Liver (tissue), 9 donors: ENCODE measurements around the gene CARM1. TPM values are rescaled to one million over a fixed set of nuclear protein-coding genes. Genes with fewer than 3 reads are reported as not detected.

ENCODE experiments used
- DNase-seq: peaks from one replicate; pipeline ENCODE4 v3.0.0-alpha.2; 2017; ENCODE audit warnings: low spot score
- H3K27ac ChIP-seq, 2 donors: one replicate each; pipeline ENCODE4 v1.7.0; 2013; ENCODE audit warnings: inconsistent platforms in 2 of 2, low read length in 2 of 2, control low read depth in 1 of 2, low read depth in 1 of 2, mild to moderate bottlenecking in 1 of 2
- H3K27me3 ChIP-seq, 4 donors: one replicate each; pipeline versions ENCODE4 v1.6.1 to v1.7.0; 2013; ENCODE audit warnings: low read length in 3 of 4, inconsistent platforms in 1 of 4, mild to moderate bottlenecking in 1 of 4, moderate library complexity in 1 of 4; ENCODE audit not compliant: control insufficient read depth in 4 of 4, insufficient read depth in 4 of 4
- H3K36me3 ChIP-seq, 4 donors: one replicate each; pipeline versions ENCODE4 v1.6.1 to v1.7.0; 2013; ENCODE audit warnings: low read length in 3 of 4, mild to moderate bottlenecking in 3 of 4, low read depth in 1 of 4, moderate library complexity in 1 of 4; ENCODE audit not compliant: control insufficient read depth in 4 of 4, insufficient read depth in 3 of 4
- H3K4me1 ChIP-seq, 4 donors: one replicate each; pipeline versions ENCODE4 v1.6.1 to v1.7.0; 2013; ENCODE audit warnings: low read length in 3 of 4, mild to moderate bottlenecking in 3 of 4, moderate library complexity in 1 of 4; ENCODE audit not compliant: control insufficient read depth in 4 of 4, insufficient read depth in 4 of 4
- H3K4me3 ChIP-seq, 3 donors: one replicate each; pipeline versions ENCODE4 v1.6.1 to v1.7.0; 2013; ENCODE audit warnings: low read length in 3 of 3, control low read depth in 1 of 3, low read depth in 1 of 3, mild to moderate bottlenecking in 1 of 3
- H3K9ac ChIP-seq, 2 donors: one replicate each; pipeline ENCODE4 v1.7.0; 2013; ENCODE audit warnings: low read length in 2 of 2, mild to moderate bottlenecking in 2 of 2, moderate library complexity in 2 of 2, control low read depth in 1 of 2, low read depth in 1 of 2
- H3K9me3 ChIP-seq, 4 donors: one replicate each; pipeline versions ENCODE4 v1.6.1 to v1.7.0; 2013; ENCODE audit warnings: low read length in 3 of 4; ENCODE audit not compliant: control insufficient read depth in 4 of 4
- CTCF ChIP-seq: fragments of 150-350 bp; IDR thresholded peaks from 2 replicates; pipeline ENCODE4 v1.5.1; 2017; ENCODE audit warnings: improper control_type of control experiment, low read depth, low read length; ENCODE audit not compliant: missing input control
- EGR1 ChIP-seq, 2 donors: IDR thresholded peaks; 2 replicates each; pipeline ENCODE4 v1.6.1; 2016 to 2018; ENCODE audit warnings: antibody characterized with exemption in 2 of 2, low read depth in 2 of 2
- FOXA1 ChIP-seq: IDR thresholded peaks from 2 replicates; pipeline ENCODE4 v1.6.1; 2016; ENCODE audit warnings: antibody characterized with exemption
- FOXA2 ChIP-seq: IDR thresholded peaks from 2 replicates; pipeline ENCODE4 v1.6.1; 2016; ENCODE audit warnings: antibody characterized with exemption
- HNF4G ChIP-seq: IDR thresholded peaks from 2 replicates; pipeline ENCODE4 v1.6.1; 2016; ENCODE audit warnings: antibody characterized with exemption
- JUND ChIP-seq, 2 donors: IDR thresholded peaks; 2 replicates each; pipeline ENCODE4 v1.6.1; 2016; ENCODE audit warnings: antibody characterized with exemption in 2 of 2
- NR2F2 ChIP-seq: IDR thresholded peaks from 2 replicates; pipeline ENCODE4 v1.6.1; 2016; ENCODE audit warnings: antibody characterized with exemption
- RAD21 ChIP-seq, 2 donors: IDR thresholded peaks; 2 replicates each; pipeline ENCODE4 v1.6.1; 2016; ENCODE audit warnings: antibody characterized with exemption in 2 of 2, mild to moderate bottlenecking in 2 of 2
- REST ChIP-seq: IDR thresholded peaks from 2 replicates; pipeline ENCODE4 v1.6.1; 2016; ENCODE audit warnings: antibody characterized with exemption, mild to moderate bottlenecking
- RXRA ChIP-seq, 2 donors: IDR thresholded peaks; 2 replicates each; pipeline ENCODE4 v1.6.1; 2017 to 2018; ENCODE audit warnings: antibody characterized with exemption in 2 of 2, mild to moderate bottlenecking in 1 of 2
- SP1 ChIP-seq: IDR thresholded peaks from 2 replicates; pipeline ENCODE4 v1.6.1; 2018; ENCODE audit warnings: antibody characterized with exemption, mild to moderate bottlenecking
- TAF1 ChIP-seq: conservative IDR thresholded peaks from 2 replicates; pipeline ENCODE4 v1.6.1; 2016; ENCODE audit warnings: antibody characterized with exemption, mild to moderate bottlenecking
- YY1 ChIP-seq: IDR thresholded peaks from 2 replicates; pipeline ENCODE4 v1.6.1; 2016; ENCODE audit warnings: antibody characterized with exemption, mild to moderate bottlenecking
- ZBTB33 ChIP-seq: IDR thresholded peaks from 2 replicates; pipeline ENCODE4 v1.6.1; 2016; ENCODE audit warnings: antibody characterized with exemption
- WGBS: extraction: QIAGEN DNeasy Blood & Tissue Kit; methylation state at CpG from one replicate; pipeline ENCODE4 v1.1.7; 2013; 5-methylcytosine and 5-hydroxymethylcytosine counted together
- polyA plus RNA-seq, 2 donors: library from polyadenylated mRNA; stranded (reverse) in 1 of 2; unstranded in 1 of 2; fragments of 200-250 nt in 1 of 2; fragments of >200 nt in 1 of 2; fragmentation: Nextera tagmentation in 1 of 2; extraction: Ambion mirVana in 1 of 2; gene quantifications; one replicate each; pipeline versions ENCODE4 v1.2.1 to v1.2.3, GENCODE V29; 2013 to 2015
- total RNA-seq, 2 donors: library from RNA; depleted of rRNA; stranded (reverse); fragments of >200 nt; gene quantifications; one replicate each; pipeline ENCODE4 v1.2.3, GENCODE V29; 2014
- TF ChIP-seq, protein P1 (sequence below): IDR thresholded peaks from 2 replicates; pipeline ENCODE4 v1.6.1; 2016; ENCODE audit warnings: antibody characterized with exemption
- donor health status: healthy.
- donor health status: healthy.
- donor health status: healthy.
- donor health status: healthy.
- donor health status: healthy.

The CARM1 gene
- 10 to 100 TPM; 12.6 to 18.3 TPM for total RNA-seq
- 10 to 100 TPM in 1 of 2 donors, 1 to 10 TPM in 1; 5.1 to 17.5 TPM for polyA plus RNA-seq

- Histone ChIP-seq H3K36me3 (no peaks in the 10 kb centered on the region), H3K9ac (peak within 1 kb of the TSS; percentile 56 to 63), H3K9me3 (no peaks in the 10 kb centered on the region), H3K27ac (peak within 1 kb of the TSS; percentile 60 to 69), H3K27me3 (no peaks in the 10 kb centered on the region), H3K4me3 (peak within 1 kb of the TSS; percentile 67 to 88 (median 71)), H3K4me1 (peaks cover 7 to 12% (median 8%) of the 10 kb centered on the region in 4 donors)
- TF ChIP-seq SP1 (peak; percentile 62), EGR1 (IDR thresholded peaks at IDR 0.05; ENCODE audit: low read depth in 2 of 2) (peak in 1 of 2 donors; percentile 26), RAD21 (IDR thresholded peaks at IDR 0.05) (peak; percentile 36 to 57), FOXA1 (no peak), JUND (IDR thresholded peaks at IDR 0.05) (no peak), CTCF (peak; percentile 97), RXRA (IDR thresholded peaks at IDR 0.05) (peak in 1 of 2 donors; percentile 5), YY1 (no peak), HNF4G (no peak), REST (no peak)
- TF ChIP-seq, protein P1, sequence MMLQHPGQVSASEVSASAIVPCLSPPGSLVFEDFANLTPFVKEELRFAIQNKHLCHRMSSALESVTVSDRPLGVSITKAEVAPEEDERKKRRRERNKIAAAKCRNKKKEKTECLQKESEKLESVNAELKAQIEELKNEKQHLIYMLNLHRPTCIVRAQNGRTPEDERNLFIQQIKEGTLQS = no peak
- WGBS = under 1% methylated on average over 99 of the region's 99 CpGs
- peak; percentile 100 for DNase-seq
These were observed at the start of gene CARM1 for GRCh38 chr19:10870955-10871603. Gene CARM1, plus strand, starts transcription at chr19:10871553. Its CDS starts 150 bp downstream, at chr19:10871703.

- no peak for DNase-seq
- TF ChIP-seq TAF1 (no peak), CTCF (no peak), RXRA (IDR thresholded peaks at IDR 0.05) (no peak), ZBTB33 (no peak), JUND (IDR thresholded peaks at IDR 0.05) (no peak), EGR1 (IDR thresholded peaks at IDR 0.05; ENCODE audit: low read depth in 2 of 2) (no peak), FOXA2 (no peak), NR2F2 (no peak)
- Histone ChIP-seq H3K9me3 (no peaks in the 10 kb centered on the region), H3K27me3 (no peaks in the 10 kb centered on the region), H3K4me3 (no peak overlapping the region), H3K4me1 (no peaks in the 10 kb centered on the region), H3K27ac (no peak overlapping the region), H3K9ac (no peak overlapping the region), H3K36me3 (peaks cover 24 to 56% (median 36%) of the 10 kb centered on the region in 4 donors)
- WGBS = 96% methylated on average over 12 of the region's 12 CpGs
These were observed 47.7 kb upstream of the CARM1 start for GRCh38 chr19:10823690-10824089.
